Measurements from ENCODE around the gene NIPAL3.
"Not testable (repeated sequence)": the region's sequence is repeated elsewhere in the genome, so short reads cannot be mapped to it uniquely, and the experiment has no call there.

The NIPAL3 gene

DNA sequence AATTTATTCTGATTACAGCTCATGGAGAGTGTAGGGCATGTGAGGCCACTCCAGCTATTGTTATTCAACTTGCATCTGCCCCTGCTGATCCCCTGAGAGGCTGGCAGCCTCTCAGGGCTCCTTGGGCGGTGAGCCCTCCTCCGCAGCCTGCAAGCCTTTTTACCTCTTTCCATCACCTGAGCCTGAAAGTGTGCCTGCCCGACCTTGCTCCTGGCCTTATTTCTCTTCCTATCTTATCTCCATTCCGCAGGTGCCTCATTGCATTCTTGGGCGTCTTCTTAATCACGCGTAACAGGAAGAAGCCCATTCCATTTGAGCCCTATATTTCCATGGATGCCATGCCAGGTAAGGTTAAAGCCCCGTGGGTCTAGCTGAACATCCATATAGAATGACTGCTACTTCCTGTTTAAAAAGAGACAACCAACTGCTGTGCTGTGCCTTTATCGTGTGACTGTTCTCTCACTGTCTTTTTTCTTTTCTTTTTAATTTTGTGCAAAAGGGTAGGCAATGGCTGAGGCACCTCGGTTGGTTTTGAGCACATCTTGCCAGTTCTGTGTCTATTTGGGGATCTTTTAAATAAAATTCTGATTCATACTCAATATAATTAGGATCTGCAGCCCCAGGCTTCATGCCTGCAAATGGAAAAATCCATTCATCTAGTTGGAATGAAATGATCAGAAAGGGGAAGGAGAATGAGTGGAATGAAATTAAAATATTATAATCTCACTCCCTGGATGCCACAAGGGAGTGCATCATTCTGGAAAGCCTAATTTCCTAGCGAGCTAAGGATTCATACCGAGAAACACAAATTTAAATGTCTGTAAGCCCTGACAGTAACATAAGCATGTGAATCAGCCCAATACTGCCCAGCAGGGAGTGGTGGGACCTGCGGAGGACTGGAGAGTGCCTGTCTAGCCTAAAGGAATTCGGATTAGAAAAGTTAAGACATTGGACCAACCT lies 48.5 kb downstream of the NIPAL3 start:
- DNase-seq, result peak; percentile 51 to 71

- no peak for DNase-seq
Observed at GRCh38 chr1:24465099-24465498, 49.5 kb downstream of the NIPAL3 start.

DNA sequence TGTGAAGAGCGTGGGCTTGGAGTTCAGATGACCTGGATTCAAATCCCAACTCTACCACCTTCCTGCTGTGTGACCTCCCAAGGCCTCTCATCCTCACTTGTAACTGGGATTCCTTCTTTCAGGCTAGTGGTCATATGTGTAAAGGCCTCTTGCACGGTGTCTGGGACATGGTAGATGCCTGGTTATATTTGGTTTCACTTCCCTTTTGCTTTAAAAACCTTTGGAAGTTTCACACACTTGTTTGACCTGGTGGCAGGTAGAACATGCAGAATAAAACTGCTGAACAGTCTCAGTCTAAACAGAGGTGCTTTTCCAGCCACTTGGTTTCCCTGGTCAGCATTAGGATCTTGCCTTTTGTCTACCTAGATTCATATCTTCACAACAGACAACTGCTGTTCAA lies 50.0 kb downstream of the NIPAL3 start:
- no peak for DNase-seq

GRCh38 chr1:24468685-24469316 lies 53.2 kb downstream of the NIPAL3 start:
- no peak for DNase-seq

DNA sequence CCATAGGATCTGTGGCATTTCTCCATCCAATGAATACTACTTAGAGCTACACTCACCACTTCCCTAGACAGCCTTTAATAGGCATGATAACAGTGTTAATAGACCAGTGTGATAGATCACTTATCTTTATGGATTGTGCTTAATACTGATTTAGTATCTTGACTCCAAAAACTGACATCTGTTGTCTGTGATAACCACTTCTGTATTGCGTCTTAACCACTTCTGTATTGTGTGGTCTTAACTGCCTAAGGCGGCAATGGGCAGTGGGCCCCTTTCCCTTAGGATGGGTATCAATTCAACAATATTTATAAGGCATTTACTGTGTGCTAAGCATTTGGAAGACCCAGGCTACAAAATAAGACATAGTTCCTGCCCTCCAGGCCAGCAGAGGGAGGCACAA lies 55.0 kb downstream of the NIPAL3 start:
- no peak for DNase-seq

DNA sequence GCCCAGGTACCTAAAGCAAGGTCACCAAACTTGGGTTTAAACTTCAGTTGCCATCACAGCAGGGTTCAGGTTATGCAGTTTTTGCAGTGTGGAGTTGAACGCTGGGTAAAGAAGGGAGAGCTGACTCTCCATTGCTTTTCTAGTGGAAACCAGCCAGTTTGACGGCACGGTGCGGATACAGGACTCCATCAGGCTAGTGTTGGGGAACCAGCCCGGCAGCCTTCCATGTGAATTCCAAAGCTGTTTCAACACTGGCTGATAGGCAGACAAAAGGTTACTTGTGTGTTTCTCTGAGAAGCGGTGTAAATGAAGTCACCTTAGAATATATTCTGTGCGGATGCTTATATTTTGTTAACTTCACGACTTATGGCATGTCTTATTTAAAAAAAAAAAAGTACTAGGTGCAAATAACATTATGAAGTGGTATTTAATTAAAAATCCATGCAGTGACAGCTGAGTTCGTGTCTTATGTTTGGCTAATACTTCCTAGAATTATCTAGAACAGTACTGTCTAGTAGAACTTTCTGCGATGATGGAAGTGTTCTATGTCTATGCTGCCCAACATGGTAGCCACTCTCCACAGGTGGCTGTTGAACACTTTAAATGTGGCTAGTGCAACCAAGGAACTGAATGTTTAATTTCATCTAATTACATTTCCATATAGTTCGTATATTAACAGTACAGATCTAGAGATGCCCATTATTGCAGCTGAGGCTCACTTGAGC lies 57.1 kb downstream of the NIPAL3 start:
- no peak for DNase-seq

GRCh38 chr1:24474193-24474592 lies 58.6 kb downstream of the NIPAL3 start:
- DNase-seq, result no peak

- no peak for DNase-seq
Observed at GRCh38 chr1:24475700-24476099, 60.1 kb downstream of the NIPAL3 start.

DNA sequence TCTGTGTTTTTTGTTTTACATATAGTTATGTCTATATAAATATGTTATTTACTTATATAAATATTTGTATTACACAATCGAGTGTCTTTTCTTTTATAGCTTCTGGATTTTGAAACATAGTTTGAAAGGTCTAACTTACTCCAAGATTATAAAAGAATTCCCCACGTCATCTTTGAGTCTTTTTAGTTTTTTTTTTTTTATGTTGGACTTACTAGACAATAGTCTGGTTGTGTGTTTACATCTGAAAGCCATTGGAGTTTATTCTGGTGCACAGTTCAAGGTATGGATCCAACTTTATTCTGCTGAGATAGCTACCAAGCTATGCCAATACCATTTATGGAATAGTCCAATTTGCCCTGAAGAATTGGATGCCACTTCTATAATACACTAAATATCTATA lies 61.0 kb downstream of the NIPAL3 start:
- no peak for DNase-seq

DNA sequence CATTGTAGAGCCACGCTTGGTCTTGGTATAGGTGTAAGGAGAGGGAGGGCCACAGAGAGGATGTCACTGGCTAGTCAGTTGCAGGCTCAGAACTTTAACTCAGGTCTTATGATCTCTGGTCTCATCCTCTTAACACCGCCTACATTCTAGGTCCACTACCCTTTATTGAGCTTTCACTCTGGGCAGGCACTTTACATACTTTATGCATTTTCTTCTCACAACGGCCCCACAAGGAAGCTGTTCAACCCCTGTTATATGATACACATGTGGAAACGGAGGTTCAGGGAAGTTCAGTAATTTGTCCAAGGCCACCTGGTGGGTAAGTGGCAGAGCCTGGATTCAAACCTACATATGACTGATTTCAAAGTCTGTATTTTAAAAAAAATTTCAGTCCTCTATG lies 61.7 kb downstream of the NIPAL3 start:
- no peak for DNase-seq

DNA sequence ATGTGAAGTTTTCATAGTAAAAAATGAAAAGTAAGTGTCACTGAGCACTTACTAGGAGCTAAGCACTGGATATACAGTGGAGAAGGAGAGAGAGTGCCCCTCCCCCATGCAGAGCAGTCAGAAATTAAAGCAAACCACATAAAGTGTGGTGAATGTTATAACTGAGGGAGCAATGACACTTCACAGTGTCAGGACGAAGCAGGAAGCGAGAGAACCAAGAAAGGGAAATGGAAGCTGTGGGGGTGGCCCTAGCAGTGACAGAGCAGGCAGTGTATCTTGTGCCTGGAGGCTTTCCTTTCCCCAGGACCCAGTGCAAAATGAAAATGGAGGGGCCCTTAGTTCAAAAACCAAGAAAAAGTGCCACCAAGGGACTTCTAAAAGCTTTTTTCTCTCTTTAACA lies 65.5 kb downstream of the NIPAL3 start:
- no peak for DNase-seq

- DNase-seq, result no peak
Observed at GRCh38 chr1:24481843-24482610, 66.4 kb downstream of the NIPAL3 start.

GRCh38 chr1:24483441-24483840 lies 67.8 kb downstream of the NIPAL3 start:
- no peak for DNase-seq

DNA sequence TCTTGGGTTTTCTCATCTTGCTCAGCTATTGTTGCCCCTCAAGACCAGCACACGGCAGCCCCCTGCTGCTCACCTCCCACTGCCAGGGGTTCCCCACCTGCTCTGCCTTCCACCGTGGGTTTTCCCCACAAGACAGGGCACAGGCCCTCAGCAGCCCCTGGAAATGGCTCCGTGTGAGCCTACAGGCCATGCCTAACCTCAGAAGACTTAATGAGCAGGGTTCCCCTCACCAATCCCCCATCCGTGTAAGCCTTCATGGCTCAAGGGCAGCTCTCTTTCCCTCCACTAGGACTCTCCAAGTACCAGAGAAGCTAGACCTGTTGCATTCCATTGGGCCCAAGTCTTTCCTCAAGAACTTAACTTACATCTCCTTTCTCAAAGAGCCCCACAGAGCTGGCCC lies 68.6 kb downstream of the NIPAL3 start:
- no peak for DNase-seq

DNA sequence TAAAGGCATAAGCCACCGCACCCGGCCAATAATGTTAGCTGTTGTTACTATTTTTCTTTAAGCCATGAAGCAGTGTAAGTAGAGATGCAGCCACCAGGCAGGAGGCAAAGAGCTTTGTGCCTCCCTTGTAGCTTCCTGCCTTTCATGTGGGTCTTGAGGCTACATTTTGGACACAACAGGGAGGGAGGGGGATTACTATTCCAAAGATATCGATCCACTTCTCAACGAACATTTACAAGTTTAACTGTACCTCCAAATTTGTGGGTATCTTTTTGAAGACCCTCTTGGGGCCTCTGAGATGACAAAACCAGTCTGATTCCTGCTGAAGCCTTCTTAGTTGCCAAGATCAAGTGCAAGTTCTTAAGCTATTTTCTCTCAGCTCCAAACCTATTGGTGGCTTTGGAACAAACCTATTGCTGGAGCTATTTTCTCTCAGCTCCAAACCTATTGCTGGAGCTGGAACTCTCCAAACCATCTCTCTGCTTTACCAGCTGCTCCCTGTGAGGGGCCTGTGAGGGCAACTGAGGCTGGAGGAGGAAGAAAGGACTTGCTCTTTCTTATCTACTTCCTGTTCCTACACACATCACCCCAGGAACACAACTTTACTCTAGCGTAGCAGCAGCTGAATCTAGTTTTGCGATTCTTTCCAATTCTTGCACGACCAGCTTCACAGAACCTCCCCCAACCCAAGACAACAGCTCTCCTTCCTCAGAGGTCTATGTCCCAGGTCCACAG lies 70.9 kb downstream of the NIPAL3 start:
- DNase-seq, result no peak

- no peak for DNase-seq
Observed at GRCh38 chr1:24487455-24487854, 71.9 kb downstream of the NIPAL3 start.

GRCh38 chr1:24488159-24488558 lies 72.6 kb downstream of the NIPAL3 start:
- DNase-seq, result not testable (repeated sequence)

DNA sequence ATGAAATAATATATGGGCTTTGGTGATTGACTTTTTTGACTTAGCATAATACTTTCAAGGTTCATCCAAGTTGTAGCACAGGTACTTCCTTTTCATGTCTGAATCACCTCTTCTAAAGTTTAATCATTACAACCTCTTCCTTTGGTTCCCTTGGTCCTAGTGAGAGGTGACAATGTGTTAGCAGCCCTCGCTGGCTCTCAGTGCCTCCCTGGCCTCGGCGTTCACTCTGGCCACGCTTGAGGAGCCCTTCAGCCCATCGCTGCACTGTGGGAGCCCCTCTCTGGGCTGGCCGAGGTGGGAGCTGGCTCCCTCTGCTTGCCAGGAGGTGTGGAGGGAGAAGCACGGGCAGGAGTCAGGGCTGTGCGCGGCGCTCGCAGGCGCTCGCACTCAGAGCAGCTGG lies 74.1 kb downstream of the NIPAL3 start:
- no peak for DNase-seq

DNA sequence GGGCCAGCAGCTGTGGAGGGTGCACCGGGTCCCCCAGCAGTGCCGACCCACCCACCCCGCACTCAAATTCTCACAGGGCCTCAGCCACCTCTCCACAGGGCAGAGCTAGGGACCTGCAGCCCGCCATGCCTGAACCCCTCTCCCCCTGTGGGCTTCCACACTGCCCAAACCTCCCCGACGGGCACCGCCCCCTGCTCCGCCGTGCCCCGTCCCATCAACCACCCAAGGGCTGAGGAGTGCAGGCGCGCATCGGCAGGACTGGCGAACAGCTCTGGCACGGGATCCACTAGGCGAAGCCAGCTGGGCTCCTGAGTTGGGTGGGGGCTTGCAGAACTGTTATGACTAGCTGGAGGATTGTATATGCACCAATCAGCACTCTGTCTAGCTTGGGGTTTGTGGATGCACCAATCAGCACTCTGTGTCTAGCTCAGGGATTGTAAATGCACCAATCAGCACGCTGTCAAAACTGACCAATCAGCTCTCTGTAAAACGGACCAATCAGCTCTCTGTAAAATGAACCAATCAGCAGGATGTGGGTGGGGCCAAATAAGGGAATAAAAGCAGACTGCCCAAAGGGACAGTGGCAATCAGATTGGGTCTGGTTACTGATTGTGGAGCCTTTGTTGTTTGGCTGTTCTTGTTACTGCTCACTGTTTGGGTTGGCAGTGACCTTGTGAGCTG lies 74.6 kb downstream of the NIPAL3 start:
- DNase-seq, result no peak

GRCh38 chr1:24491577-24492360 lies 76.2 kb downstream of the NIPAL3 start:
- DNase-seq, result no peak

DNA sequence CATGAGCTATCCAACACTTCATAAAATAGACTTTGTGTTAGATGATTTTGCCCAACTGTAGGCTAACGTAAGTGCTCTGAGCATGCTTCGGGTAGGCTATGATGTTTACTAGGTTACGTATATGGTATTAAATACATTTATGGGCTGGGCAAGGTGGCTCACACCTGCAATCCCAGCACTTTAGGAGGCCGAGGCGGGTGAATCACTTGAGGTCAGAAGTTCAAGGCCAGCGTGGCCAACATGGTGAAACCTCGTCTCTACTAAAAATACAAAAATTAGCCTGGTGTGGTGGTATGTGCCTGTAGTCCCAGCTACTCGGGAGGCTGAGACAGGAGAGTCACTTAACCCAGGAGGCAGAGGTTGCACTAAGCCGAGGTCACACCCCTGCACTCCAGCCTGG lies 77.3 kb downstream of the NIPAL3 start:
- not testable (repeated sequence) for DNase-seq
